GM13977 (cell line): ENCODE results near the gene KIAA0232.

Source experiments
- DNase-seq: peaks from one replicate; pipeline ENCODE4 v3.0.0; 2012; ENCODE audit warnings: low spot score
- CTCF ChIP-seq: IDR thresholded peaks from 2 replicates; pipeline ENCODE4 v1.5.1; 2012; ENCODE audit warnings: mild to moderate bottlenecking, control low read depth; ENCODE audit not compliant: insufficient read depth; ENCODE audit errors: extremely low read depth, missing control alignments
- in situ Hi-C: fragments of 300-500 bp; cut with MboI; formaldehyde crosslinking; loops from one replicate; pipeline ENCODE4 v1.12.0; 2022; ENCODE audit warnings: low sequenced_read_pairs, low pct_unique_long_range_greater_than_20kb, mixed read lengths, inconsistent platforms; ENCODE audit not compliant: unreplicated experiment

The KIAA0232 gene

DNA sequence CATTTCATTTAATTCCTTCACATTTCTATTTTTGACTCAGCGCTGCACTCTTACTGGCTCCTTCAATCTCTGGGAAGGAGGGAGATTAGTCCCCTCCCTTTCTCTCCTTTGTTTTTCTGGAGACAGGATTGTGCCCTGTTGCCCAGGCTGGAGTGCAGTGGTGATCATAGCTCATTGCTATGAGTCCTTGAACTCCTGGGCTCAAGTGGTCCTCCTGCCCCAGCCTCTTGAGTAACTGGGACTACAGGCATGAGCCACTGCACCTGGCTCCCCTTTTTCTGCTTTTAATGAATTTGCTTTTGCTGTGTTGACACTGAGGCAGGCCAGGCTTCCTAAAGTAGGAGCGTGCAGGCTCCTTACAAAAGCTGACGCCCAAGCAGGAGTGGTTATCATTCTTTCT lies 137.6 kb downstream of the KIAA0232 start:
- in situ Hi-C loops: no loop called here
- no peak for TF ChIP-seq CTCF
- DNase-seq: no peak

- in situ Hi-C loops: no loop called here
- TF ChIP-seq CTCF: no peak
- no peak for DNase-seq
These were observed 141.0 kb downstream of the KIAA0232 start for GRCh38 chr4:6923507-6923906.

DNA sequence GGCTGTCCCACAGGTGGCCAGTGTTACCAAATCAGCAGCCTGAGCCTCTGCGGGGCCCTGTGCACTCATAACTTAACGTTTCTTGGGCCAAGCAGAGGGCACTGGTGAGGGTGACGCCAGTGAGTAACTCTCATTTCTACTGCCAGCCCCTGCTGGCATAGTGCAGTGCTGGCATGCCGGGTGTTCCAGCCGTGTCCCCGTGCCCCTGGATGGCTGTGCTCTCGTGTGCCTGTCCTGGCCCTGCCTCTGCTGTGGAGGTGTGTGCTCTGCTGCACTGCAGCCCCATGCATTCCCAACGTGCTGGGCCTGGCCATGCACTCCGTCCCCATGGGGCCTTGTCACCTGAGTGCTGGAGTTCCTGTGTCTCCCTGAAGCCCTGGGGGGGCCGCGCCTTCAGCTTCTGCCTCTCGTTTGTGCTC lies 141.8 kb downstream of the KIAA0232 start:
- no peak for TF ChIP-seq CTCF
- in situ Hi-C loops: no loop called here
- DNase-seq: no peak

GRCh38 chr4:6925357-6925836 lies 142.9 kb downstream of the KIAA0232 start:
- in situ Hi-C loops: no loop called here
- no peak for DNase-seq
- no peak for TF ChIP-seq CTCF

- in situ Hi-C loops: no loop called here
- TF ChIP-seq CTCF: no peak
- no peak for DNase-seq
These were observed 143.6 kb downstream of the KIAA0232 start for GRCh38 chr4:6926081-6926480.

DNA sequence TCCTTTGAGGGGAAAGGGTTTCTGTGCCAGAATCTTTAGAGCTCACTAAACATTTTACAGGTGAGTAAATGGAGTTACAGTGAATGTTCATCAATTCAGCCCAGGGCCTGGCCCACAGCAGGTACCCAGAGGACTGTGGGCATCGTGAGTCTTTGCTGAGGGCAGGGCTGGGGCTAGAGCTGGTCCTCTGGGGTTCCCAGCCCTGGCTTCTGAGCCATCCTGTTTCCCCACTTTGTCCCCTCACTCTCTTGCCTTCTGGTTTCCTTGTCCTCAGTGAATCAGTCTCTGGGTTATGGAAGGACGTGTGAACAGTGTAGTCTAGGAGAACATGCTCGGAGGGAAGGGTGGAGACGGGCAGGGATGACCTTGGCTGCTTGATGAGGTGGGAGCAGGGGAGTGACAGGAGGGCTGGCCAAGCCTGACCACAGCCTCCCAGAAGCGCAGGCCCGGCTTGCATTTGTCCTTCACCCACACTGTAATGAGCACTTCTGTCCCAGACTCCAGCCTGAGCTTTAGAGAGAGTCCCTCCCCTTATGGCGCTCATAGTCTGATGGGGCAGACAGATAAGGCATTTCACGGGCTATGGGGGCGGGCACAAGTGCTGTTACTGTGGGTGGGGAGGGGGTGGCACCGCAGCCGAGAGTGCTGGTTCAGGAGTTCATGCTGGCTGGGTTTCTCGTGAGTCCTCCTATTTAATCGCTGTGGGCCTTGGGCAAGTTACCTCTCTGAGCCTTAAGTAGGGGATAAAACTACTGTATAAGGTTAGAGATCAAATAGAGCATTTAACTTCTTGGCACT lies 144.4 kb downstream of the KIAA0232 start:
- no peak for DNase-seq
- TF ChIP-seq CTCF: no peak
- in situ Hi-C loops: no loop called here
